NB4 (cell line): ENCODE data around the gene ART4.

Experiments
- DNase-seq: peaks from one replicate; pipeline ENCODE4 v3.0.0; 2010; ENCODE audit warnings: low read depth
- H3K4me3 ChIP-seq: one replicate; pipeline ENCODE4 v1.5.1; 2011; ENCODE audit warnings: mild to moderate bottlenecking, low read depth, low read length, moderate library complexity
- CTCF ChIP-seq: IDR thresholded peaks from one replicate; pipeline ENCODE4 v1.5.1; 2012; ENCODE audit warnings: low read depth, low read length
- MYC ChIP-seq: IDR thresholded peaks from 2 replicates; pipeline ENCODE4 v1.6.1; 2011; ENCODE audit warnings: low read depth, low read length
- POLR2A ChIP-seq: IDR thresholded peaks from 2 replicates; pipeline ENCODE4 v1.6.1; 2011; ENCODE audit warnings: mild to moderate bottlenecking; ENCODE audit not compliant: insufficient read length; ENCODE audit errors: extremely low read depth
- TF ChIP-seq, protein P1 (sequence below): IDR thresholded peaks from 2 replicates; pipeline ENCODE4 v1.6.1; 2011; ENCODE audit warnings: low read depth, low read length

Gene ART4

GRCh38 chr12:14777271-14777670 lies 66.1 kb downstream of the ART4 start:
- DNase-seq: no peak
- TF ChIP-seq POLR2A (no peak), CTCF (no peak), MYC (no peak)
- TF ChIP-seq, protein P1, sequence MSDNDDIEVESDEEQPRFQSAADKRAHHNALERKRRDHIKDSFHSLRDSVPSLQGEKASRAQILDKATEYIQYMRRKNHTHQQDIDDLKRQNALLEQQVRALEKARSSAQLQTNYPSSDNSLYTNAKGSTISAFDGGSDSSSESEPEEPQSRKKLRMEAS: no peak
- no peak overlapping the region for H3K4me3 ChIP-seq

- DNase-seq: peak; percentile 39
- peak overlapping the region; percentile 73 for H3K4me3 ChIP-seq
- TF ChIP-seq CTCF (no peak), MYC (no peak), POLR2A (no peak)
- TF ChIP-seq, protein P1: no peak
Observed at GRCh38 chr12:14776236-14776961, 66.9 kb downstream of the ART4 start.

GRCh38 chr12:14775636-14775980 lies 67.7 kb downstream of the ART4 start:
- H3K4me3 ChIP-seq: peak overlapping the region; percentile 73
- no peak for DNase-seq
- TF ChIP-seq, protein P1: no peak
- TF ChIP-seq POLR2A (no peak), CTCF (no peak), MYC (no peak)
